Kidney (tissue), 14 donors: ENCODE results near the gene CFAP221. TPM values are rescaled to one million over a fixed set of nuclear protein-coding genes. Genes with fewer than 3 reads are reported as not detected.

ENCODE experiments used
- DNase-seq, 5 donors: peaks; one replicate each; pipeline ENCODE4 v3.0.0-alpha.2; 2013 to 2020
- FAIRE-seq: peaks from 2 replicates; lab custom pipeline; 2012; peaks lifted over from hg19 to GRCh38; lab: Jason Lieb, UNC
- H3K27ac ChIP-seq, 2 donors: one replicate each; pipeline ENCODE4 v1.7.0; 2013; ENCODE audit warnings: low read depth in 2 of 2, low read length in 2 of 2, inconsistent platforms in 1 of 2
- H3K27me3 ChIP-seq: one replicate; pipeline ENCODE4 v1.7.1; 2013; ENCODE audit warnings: low read length, inconsistent platforms; ENCODE audit not compliant: control insufficient read depth, insufficient read depth
- H3K36me3 ChIP-seq, 3 donors: one replicate each; pipeline versions ENCODE4 v1.7.0 to v1.7.1; 2013; ENCODE audit warnings: low read length in 3 of 3, control low read depth in 1 of 3, inconsistent platforms in 1 of 3; ENCODE audit not compliant: insufficient read depth in 3 of 3, control insufficient read depth in 2 of 3
- H3K4me1 ChIP-seq, 3 donors: one replicate each; pipeline versions ENCODE4 v1.7.0 to v1.7.1; 2013; ENCODE audit warnings: low read length in 3 of 3, inconsistent platforms in 1 of 3, low read depth in 1 of 3; ENCODE audit not compliant: control insufficient read depth in 2 of 3, insufficient read depth in 2 of 3
- H3K4me3 ChIP-seq, 3 donors: one replicate each; pipeline versions ENCODE4 v1.7.0 to v1.8.1; 2013; ENCODE audit warnings: low read length in 3 of 3, control low read depth in 1 of 3, inconsistent platforms in 1 of 3
- H3K9ac ChIP-seq, 3 donors: one replicate each; pipeline versions ENCODE4 v1.7.0 to v1.7.1; 2013; ENCODE audit warnings: low read length in 3 of 3, control low read depth in 1 of 3, inconsistent platforms in 1 of 3
- H3K9me3 ChIP-seq, 3 donors: one replicate each; pipeline versions ENCODE4 v1.7.0 to v1.7.1; 2013; ENCODE audit warnings: low read length in 3 of 3, control low read depth in 1 of 3, inconsistent platforms in 1 of 3; ENCODE audit not compliant: control insufficient read depth in 2 of 3, insufficient read depth in 1 of 3
- intact Hi-C: fragments of 100-400 bp; cut with DNase I; formaldehyde crosslinking; loops from one replicate; pipeline ENCODE4 v1.11.1; 2022
- polyA plus RNA-seq: library from polyadenylated mRNA; stranded (reverse); fragments of 350-450 nt; fragmentation: Illumina TruSeq; extraction: RNeasy Lipid Tissue Mini Kit (QIAGEN cat#74804); gene quantifications from one replicate; pipeline ENCODE4 v1.2.3, GENCODE V29; 2014; ENCODE audit warnings: low read depth, low replicate concordance; ENCODE audit not compliant: insufficient read depth
- total RNA-seq: library from RNA; stranded (reverse); fragmentation: NEBNext Ultra II Directional; extraction: Animal tissue kit (Norgen Biotek cat#: 25700); gene quantifications from one replicate; pipeline ENCODE4 v1.2.1, GENCODE V29; 2021
- TF ChIP-seq, protein P1 (sequence below): IDR thresholded peaks from 3 replicates; pipeline ENCODE4 v1.5.1; 2012; ENCODE audit warnings: mild to moderate bottlenecking, moderate library complexity, borderline replicate concordance; ENCODE audit not compliant: insufficient read depth; ENCODE audit errors: extremely low read depth
- donor health status: control.
- donor health status: control.
- donor health status: control.
- donor health status: control.
- donor health status: control.
- donor health status: DM: yes; HTN: yes; CAD: no.
- donor health status: Normal renal cell carcinoma (clear cell type).

Gene CFAP221
- total and polyA plus RNA-seq, 2 donors from 2014 or later = 15.9 to 58.7 TPM

DNA sequence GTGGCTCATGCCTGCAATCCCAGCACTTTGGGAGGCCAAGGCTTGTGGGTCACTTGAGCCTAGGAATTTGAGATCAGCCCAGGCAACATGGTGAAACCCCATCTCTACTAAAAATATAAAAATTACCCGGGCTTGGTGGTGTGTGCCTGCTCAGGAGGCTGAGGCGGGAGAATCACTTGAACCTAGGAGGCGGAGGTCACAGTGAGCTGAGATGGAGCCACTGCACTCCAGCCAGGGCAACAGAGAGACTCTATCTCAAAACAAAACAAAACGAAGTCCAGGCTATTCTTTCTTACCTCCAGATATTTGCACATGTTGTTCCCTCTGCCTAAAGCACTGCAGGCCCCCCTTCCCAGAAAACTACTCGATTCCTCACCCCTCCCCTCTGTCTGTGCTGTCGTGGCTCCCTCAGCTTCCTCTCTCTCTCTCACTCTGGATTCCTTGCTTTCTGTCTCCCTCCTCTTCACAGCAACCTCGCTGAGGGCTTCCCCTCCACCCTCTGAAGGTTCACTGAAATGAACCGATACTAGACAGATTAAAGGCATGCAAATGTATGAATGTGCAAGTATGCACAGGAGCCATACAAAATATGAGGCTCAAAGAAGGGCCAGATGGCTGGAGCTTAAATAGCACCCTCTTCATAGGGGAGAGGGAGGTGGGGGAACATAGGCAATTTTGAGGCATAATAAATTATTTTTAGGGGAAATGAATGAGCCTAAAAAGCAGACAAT is 153.2 kb downstream of the CFAP221 start:
- no peaks in the 10 kb centered on the region for H3K27me3 ChIP-seq
- intact Hi-C loops = no loop called here
- H3K4me3 ChIP-seq = no peak overlapping the region
- H3K27ac ChIP-seq = no peak overlapping the region
- DNase-seq (no peak), FAIRE-seq (no peak)
- TF ChIP-seq, protein P1, sequence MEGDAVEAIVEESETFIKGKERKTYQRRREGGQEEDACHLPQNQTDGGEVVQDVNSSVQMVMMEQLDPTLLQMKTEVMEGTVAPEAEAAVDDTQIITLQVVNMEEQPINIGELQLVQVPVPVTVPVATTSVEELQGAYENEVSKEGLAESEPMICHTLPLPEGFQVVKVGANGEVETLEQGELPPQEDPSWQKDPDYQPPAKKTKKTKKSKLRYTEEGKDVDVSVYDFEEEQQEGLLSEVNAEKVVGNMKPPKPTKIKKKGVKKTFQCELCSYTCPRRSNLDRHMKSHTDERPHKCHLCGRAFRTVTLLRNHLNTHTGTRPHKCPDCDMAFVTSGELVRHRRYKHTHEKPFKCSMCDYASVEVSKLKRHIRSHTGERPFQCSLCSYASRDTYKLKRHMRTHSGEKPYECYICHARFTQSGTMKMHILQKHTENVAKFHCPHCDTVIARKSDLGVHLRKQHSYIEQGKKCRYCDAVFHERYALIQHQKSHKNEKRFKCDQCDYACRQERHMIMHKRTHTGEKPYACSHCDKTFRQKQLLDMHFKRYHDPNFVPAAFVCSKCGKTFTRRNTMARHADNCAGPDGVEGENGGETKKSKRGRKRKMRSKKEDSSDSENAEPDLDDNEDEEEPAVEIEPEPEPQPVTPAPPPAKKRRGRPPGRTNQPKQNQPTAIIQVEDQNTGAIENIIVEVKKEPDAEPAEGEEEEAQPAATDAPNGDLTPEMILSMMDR = no peak
- H3K4me1 ChIP-seq = peaks cover 3 to 11% (median 8%) of the 10 kb centered on the region in 3 donors
- peaks cover 0 to 3% (median 0%) of the 10 kb centered on the region in 3 donors for H3K9me3 ChIP-seq
- no peaks in the 10 kb centered on the region for H3K36me3 ChIP-seq
- H3K9ac ChIP-seq = no peak overlapping the region

DNA sequence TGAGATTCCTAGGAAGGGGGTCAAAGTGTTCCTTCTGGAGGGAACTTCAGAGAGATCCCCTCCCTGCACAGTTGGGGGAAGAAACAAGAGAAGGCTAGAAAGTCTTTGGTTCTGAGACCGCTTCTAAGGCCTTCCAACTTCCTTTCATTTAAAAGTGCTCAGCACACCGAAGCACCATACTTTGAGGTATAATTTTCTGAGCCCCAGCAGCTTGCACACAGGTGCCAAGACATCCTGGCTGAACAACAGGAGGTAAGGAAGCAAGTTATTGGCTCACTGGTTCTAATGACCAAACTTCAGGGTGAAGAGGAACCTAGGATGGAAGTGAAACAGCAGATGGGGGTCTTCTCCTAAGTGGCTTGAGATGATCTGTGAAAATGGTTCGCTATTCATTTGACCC is 154.0 kb downstream of the CFAP221 start:
- peaks cover 3 to 11% (median 8%) of the 10 kb centered on the region in 3 donors for H3K4me1 ChIP-seq
- H3K27ac ChIP-seq = no peak overlapping the region
- no peak overlapping the region for H3K4me3 ChIP-seq
- H3K9me3 ChIP-seq = peaks cover 0 to 3% (median 0%) of the 10 kb centered on the region in 3 donors
- H3K36me3 ChIP-seq = no peaks in the 10 kb centered on the region
- no peak overlapping the region for H3K9ac ChIP-seq
- DNase-seq (no peak), FAIRE-seq (no peak)
- intact Hi-C loops = no loop called here
- TF ChIP-seq, protein P1 = no peak
- H3K27me3 ChIP-seq = no peaks in the 10 kb centered on the region

DNA sequence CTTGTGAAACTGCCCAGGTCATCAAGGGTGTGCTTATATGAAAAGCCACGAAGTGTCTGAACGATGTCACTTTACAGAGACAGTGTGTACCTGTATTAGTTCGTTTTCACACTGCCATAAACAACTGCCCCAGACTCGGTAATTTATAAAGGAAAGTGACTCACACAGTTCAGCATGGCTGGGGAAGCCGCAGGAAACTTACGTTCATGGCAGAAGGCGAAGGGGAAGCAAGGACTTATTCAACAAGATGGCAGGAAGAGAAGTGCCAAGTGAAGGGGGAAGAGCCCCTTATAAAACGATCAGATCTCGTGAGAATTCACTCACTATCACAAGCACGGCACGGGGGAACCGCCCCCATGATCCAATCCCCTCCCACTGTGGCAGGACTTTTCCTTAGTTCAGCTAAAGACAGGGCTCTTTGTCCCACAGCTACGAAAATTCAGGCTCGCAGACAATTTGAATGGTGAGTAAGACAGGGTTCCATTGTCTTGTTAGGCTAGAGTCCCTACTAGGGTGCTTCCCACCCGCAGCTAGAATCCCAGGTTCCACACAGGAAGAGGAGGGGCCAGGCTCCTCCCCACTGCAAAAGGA is 154.9 kb downstream of the CFAP221 start:
- no peak overlapping the region for H3K27ac ChIP-seq

More for the DNA sequence above, 154.9 kb downstream of the CFAP221 start:
- no peak overlapping the region for H3K9ac ChIP-seq
- H3K9me3 ChIP-seq = no peaks in the 10 kb centered on the region
- DNase-seq = no peak
- no peak for FAIRE-seq
- TF ChIP-seq, protein P1 = no peak
- H3K4me3 ChIP-seq = no peak overlapping the region
- H3K4me1 ChIP-seq = peaks cover 0 to 8% (median 5%) of the 10 kb centered on the region in 3 donors
- no peaks in the 10 kb centered on the region for H3K27me3 ChIP-seq
- no peaks in the 10 kb centered on the region for H3K36me3 ChIP-seq
- intact Hi-C loops = no loop called here
